Ectodermal cell (in vitro differentiated cells): ENCODE results near the gene ETDB. TPM values are rescaled to one million over a fixed set of nuclear protein-coding genes. Genes with fewer than 3 reads are reported as not detected.
"Not testable (repeated sequence)": the region's sequence is repeated elsewhere in the genome, so short reads cannot be mapped to it uniquely, and the experiment has no call there.

Source experiments
- H3K27ac ChIP-seq: 2 replicates; pipeline ENCODE4 v1.7.0; 2013; ENCODE audit warnings: mild to moderate bottlenecking, low read depth, low read length; ENCODE audit not compliant: insufficient read depth, poor library complexity, severe bottlenecking
- H3K27me3 ChIP-seq: 2 replicates; pipeline ENCODE4 v1.7.0; 2013; ENCODE audit warnings: mild to moderate bottlenecking, low read length; ENCODE audit not compliant: insufficient read depth, control insufficient read depth, poor library complexity, severe bottlenecking
- H3K36me3 ChIP-seq: one replicate; pipeline ENCODE4 v1.7.0; 2013; ENCODE audit warnings: low read length; ENCODE audit not compliant: control insufficient read depth, insufficient read depth
- H3K4me1 ChIP-seq: one replicate; pipeline ENCODE4 v1.7.0; 2013; ENCODE audit warnings: low read length; ENCODE audit not compliant: control insufficient read depth, insufficient read depth
- H3K4me3 ChIP-seq: 2 replicates; pipeline ENCODE4 v1.7.0; 2013; ENCODE audit warnings: low read depth, low read length, control low read depth; ENCODE audit not compliant: insufficient read depth
- H3K9me3 ChIP-seq: 2 replicates; pipeline ENCODE4 v1.7.0; 2013; ENCODE audit warnings: mild to moderate bottlenecking, low read length, moderate library complexity; ENCODE audit not compliant: control insufficient read depth
- WGBS, 2 experiments: methylation state at CpG; one replicate each; pipeline ENCODE4 v1.1.7; 2013; ENCODE audit warnings: missing lambda C conversion rate in 2 of 2; 5-methylcytosine and 5-hydroxymethylcytosine counted together
- polyA plus RNA-seq, 4 experiments: library from polyadenylated mRNA; stranded (reverse); fragments of 50-300 nt; gene quantifications; one replicate each; pipeline ENCODE4 v1.2.3, GENCODE V29; 2013

The ETDB gene
- polyA plus RNA-seq (2013, experiment 1 of 4), result not detected
- not detected for polyA plus RNA-seq (2013, experiment 2 of 4)
- polyA plus RNA-seq (2013, experiment 3 of 4), result not detected
- not detected for polyA plus RNA-seq (2013, experiment 4 of 4)

- H3K4me3 ChIP-seq, H3K27me3 ChIP-seq, H3K36me3 ChIP-seq, H3K9me3 ChIP-seq, H3K4me1 ChIP-seq, H3K27ac ChIP-seq: not testable (repeated sequence)
- no CpG with 5 or more reads among the region's 1 CpG for WGBS, 2 experiments
These were observed at the start of gene ETDB for GRCh38 chrX:135120056-135120576. TSS of gene ETDB (minus strand) at chrX:135120526. CDS start at chrX:135119261, 1,265 bp downstream.

- not testable (repeated sequence) for H3K4me1 ChIP-seq, H3K4me3 ChIP-seq, H3K27ac ChIP-seq, H3K27me3 ChIP-seq, H3K36me3 ChIP-seq, H3K9me3 ChIP-seq
- 91 to 95% methylated on average over 2 to 3 of the region's 3 CpGs for WGBS, 2 experiments
These were observed 49.2 kb upstream of the ETDB start for GRCh38 chrX:135169534-135169933.

GRCh38 chrX:135168486-135168885, 48.2 kb upstream of the ETDB start:
- H3K4me1 ChIP-seq, result no peaks in the 10 kb centered on the region
- no peak overlapping the region for H3K27ac ChIP-seq
- 70 to 89% methylated on average over 1 to 2 of the region's 3 CpGs for WGBS, 2 experiments
- no peak overlapping the region for H3K4me3 ChIP-seq
- no peaks in the 10 kb centered on the region for H3K27me3 ChIP-seq
- no peaks in the 10 kb centered on the region for H3K9me3 ChIP-seq
- H3K36me3 ChIP-seq, result no peaks in the 10 kb centered on the region

GRCh38 chrX:135154688-135155087, 34.4 kb upstream of the ETDB start:
- H3K27me3 ChIP-seq, H3K36me3 ChIP-seq, H3K9me3 ChIP-seq, H3K4me3 ChIP-seq, H3K4me1 ChIP-seq, H3K27ac ChIP-seq: not testable (repeated sequence)
- WGBS, 2 experiments, result no CpG with 5 or more reads among the region's 3 CpGs

GRCh38 chrX:135126145-135126544, 5.8 kb upstream of the ETDB start:
- WGBS, 2 experiments, result no CpG with 5 or more reads among the region's 6 CpGs
- H3K4me1 ChIP-seq, H3K36me3 ChIP-seq, H3K27ac ChIP-seq, H3K27me3 ChIP-seq, H3K9me3 ChIP-seq, H3K4me3 ChIP-seq: not testable (repeated sequence)

- not testable (repeated sequence) for H3K27me3 ChIP-seq, H3K9me3 ChIP-seq, H3K4me3 ChIP-seq, H3K27ac ChIP-seq, H3K4me1 ChIP-seq, H3K36me3 ChIP-seq
- WGBS, 2 experiments, result no CpG with 5 or more reads among the region's 2 CpGs
These were observed 4.3 kb downstream of the ETDB start for GRCh38 chrX:135116064-135116463.

GRCh38 chrX:135114392-135114791, 5.9 kb downstream of the ETDB start:
- Histone ChIP-seq H3K9me3 (no peaks in the 10 kb centered on the region), H3K4me1 (no peaks in the 10 kb centered on the region), H3K4me3 (no peak overlapping the region), H3K27ac (no peak overlapping the region), H3K36me3 (no peaks in the 10 kb centered on the region), H3K27me3 (no peaks in the 10 kb centered on the region)
- 100% methylated on average over 1 of the region's 2 CpGs; no CpG with 5 or more reads in 1 of the 2 experiments for WGBS, 2 experiments

- WGBS, 2 experiments, result 91 to 96% methylated on average over 1 of the region's 1 CpG
- Histone ChIP-seq H3K9me3 (no peaks in the 10 kb centered on the region), H3K4me1 (no peaks in the 10 kb centered on the region), H3K4me3 (no peak overlapping the region), H3K27me3 (no peaks in the 10 kb centered on the region), H3K27ac (no peak overlapping the region), H3K36me3 (no peaks in the 10 kb centered on the region)
These were observed 7.6 kb downstream of the ETDB start for GRCh38 chrX:135112743-135113142.

- no peaks in the 10 kb centered on the region for H3K36me3 ChIP-seq
- 30 to 34% methylated on average over 5 of the region's 5 CpGs for WGBS, 2 experiments
- no peaks in the 10 kb centered on the region for H3K9me3 ChIP-seq
- no peak overlapping the region for H3K4me3 ChIP-seq
- no peaks in the 10 kb centered on the region for H3K4me1 ChIP-seq
- H3K27me3 ChIP-seq, result no peaks in the 10 kb centered on the region
- no peak overlapping the region for H3K27ac ChIP-seq
These were observed 8.1 kb downstream of the ETDB start for GRCh38 chrX:135112096-135112729.

- H3K36me3 ChIP-seq, result no peaks in the 10 kb centered on the region
- no peak overlapping the region for H3K4me3 ChIP-seq
- no peaks in the 10 kb centered on the region for H3K27me3 ChIP-seq
- H3K4me1 ChIP-seq, result no peaks in the 10 kb centered on the region
- H3K9me3 ChIP-seq, result no peaks in the 10 kb centered on the region
- no peak overlapping the region for H3K27ac ChIP-seq
- 84 to 97% methylated on average over 3 of the region's 3 CpGs for WGBS, 2 experiments
These were observed 10.8 kb downstream of the ETDB start for GRCh38 chrX:135109554-135109953.

GRCh38 chrX:135099493-135099783, 20.9 kb downstream of the ETDB start:
- H3K9me3 ChIP-seq, result no peaks in the 10 kb centered on the region
- no peak overlapping the region for H3K27ac ChIP-seq
- 90 to 92% methylated on average over 10 of the region's 10 CpGs for WGBS, 2 experiments
- H3K27me3 ChIP-seq, result peaks cover 16% of the 10 kb centered on the region
- no peaks in the 10 kb centered on the region for H3K4me1 ChIP-seq
- no peaks in the 10 kb centered on the region for H3K36me3 ChIP-seq
- no peak overlapping the region for H3K4me3 ChIP-seq
